ENCODE measurements around the gene LMAN1L. TPM values are rescaled to one million over a fixed set of nuclear protein-coding genes. Genes with fewer than 3 reads are reported as not detected.
A peak's percentile ranks its signal among the peaks of the same experiment; 100 is the strongest.

The LMAN1L gene
- total RNA-seq, 1 experiment from 2014 or later: not detected

DNA sequence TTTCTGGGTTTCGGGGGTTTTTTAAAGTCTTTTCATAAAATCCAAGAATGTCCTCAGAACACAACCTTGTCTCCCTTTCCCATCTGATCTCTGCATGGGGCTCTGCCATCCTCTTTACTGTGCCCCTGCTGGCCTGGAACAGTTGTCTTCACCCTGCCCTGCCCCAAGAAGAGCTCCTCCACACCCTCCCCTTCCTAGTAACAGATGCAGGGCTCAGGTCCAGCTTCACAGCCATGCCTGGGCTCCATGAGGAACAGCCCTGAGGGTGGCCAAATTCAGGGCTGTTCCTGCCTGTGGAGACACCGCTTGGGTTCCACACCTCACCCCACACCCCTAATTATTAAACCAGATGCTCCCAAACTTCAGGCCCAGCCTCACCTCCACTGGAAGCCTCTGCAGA, 43.2 kb downstream of the LMAN1L start:
- no peak overlapping the region for H3K4me2 ChIP-seq (ENCODE audit: low read length)
- no peak overlapping the region for H2AFZ ChIP-seq (ENCODE audit: low read length)
- H3K9ac ChIP-seq (ENCODE audit: low read length): no peak overlapping the region
- H3K27ac ChIP-seq (ENCODE audit: low read length): no peak overlapping the region
- ATAC-seq: no peak
- peaks cover 4% of the 10 kb centered on the region; the same call in 1 of the 2 replicates for H3K36me3 ChIP-seq (ENCODE audit: low read depth, low read length)
- no peaks in the 10 kb centered on the region for H3K27me3 ChIP-seq (ENCODE audit: low read length)
- no peak for TF ChIP-seq EZH2phosphoT487 (IDR thresholded peaks at IDR 0.05; ENCODE audit: borderline replicate concordance, low read length)
- TF ChIP-seq, protein P1, sequence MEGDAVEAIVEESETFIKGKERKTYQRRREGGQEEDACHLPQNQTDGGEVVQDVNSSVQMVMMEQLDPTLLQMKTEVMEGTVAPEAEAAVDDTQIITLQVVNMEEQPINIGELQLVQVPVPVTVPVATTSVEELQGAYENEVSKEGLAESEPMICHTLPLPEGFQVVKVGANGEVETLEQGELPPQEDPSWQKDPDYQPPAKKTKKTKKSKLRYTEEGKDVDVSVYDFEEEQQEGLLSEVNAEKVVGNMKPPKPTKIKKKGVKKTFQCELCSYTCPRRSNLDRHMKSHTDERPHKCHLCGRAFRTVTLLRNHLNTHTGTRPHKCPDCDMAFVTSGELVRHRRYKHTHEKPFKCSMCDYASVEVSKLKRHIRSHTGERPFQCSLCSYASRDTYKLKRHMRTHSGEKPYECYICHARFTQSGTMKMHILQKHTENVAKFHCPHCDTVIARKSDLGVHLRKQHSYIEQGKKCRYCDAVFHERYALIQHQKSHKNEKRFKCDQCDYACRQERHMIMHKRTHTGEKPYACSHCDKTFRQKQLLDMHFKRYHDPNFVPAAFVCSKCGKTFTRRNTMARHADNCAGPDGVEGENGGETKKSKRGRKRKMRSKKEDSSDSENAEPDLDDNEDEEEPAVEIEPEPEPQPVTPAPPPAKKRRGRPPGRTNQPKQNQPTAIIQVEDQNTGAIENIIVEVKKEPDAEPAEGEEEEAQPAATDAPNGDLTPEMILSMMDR (conservative IDR thresholded peaks at IDR 0.05; ENCODE audit: low read depth, low read length): no peak
- POLR2A ChIA-PET (ENCODE audit: unreplicated experiment): no interaction called here
- no peaks in the 10 kb centered on the region for H3F3A ChIP-seq (ENCODE audit: low read length, unreplicated experiment)
- BruUV-seq (replicated peaks): no TSS peak
- no peak for DNase-seq
- H4K20me1 ChIP-seq (ENCODE audit: low read length): no peaks in the 10 kb centered on the region
- intact Hi-C loops (cut with micrococcal nuclease): no loop called here
- no peak overlapping the region for H3K4me3 ChIP-seq (ENCODE audit: low read length)
- no peaks in the 10 kb centered on the region for H3K9me2 ChIP-seq (replicated peaks; ENCODE audit: low read length)
- CTCF ChIA-PET: no interaction called here
- H3K79me2 ChIP-seq (ENCODE audit: low read length): peaks cover 17% of the 10 kb centered on the region
- H3K9me3 ChIP-seq (ENCODE audit: low read length): no peaks in the 10 kb centered on the region
- peaks cover 11% of the 10 kb centered on the region for H3K4me1 ChIP-seq (ENCODE audit: insufficient read depth, low read length)

- Histone ChIP-seq H3K4me2 (ENCODE audit: low read length) (no peak overlapping the region), H3K27me3 (ENCODE audit: low read length) (no peaks in the 10 kb centered on the region), H4K20me1 (ENCODE audit: low read length) (no peaks in the 10 kb centered on the region), H3K9ac (ENCODE audit: low read length) (no peak overlapping the region), H2AFZ (ENCODE audit: low read length) (no peak overlapping the region), H3K9me3 (ENCODE audit: low read length) (no peaks in the 10 kb centered on the region), H3K4me1 (ENCODE audit: insufficient read depth, low read length) (peaks cover 11% of the 10 kb centered on the region), H3K79me2 (ENCODE audit: low read length) (peaks cover 22% of the 10 kb centered on the region), H3K36me3 (ENCODE audit: low read depth, low read length) (peaks cover 3% of the 10 kb centered on the region; the same call in 1 of the 2 replicates), H3F3A (ENCODE audit: low read length, unreplicated experiment) (no peaks in the 10 kb centered on the region), H3K9me2 (replicated peaks; ENCODE audit: low read length) (no peaks in the 10 kb centered on the region), H3K27ac (ENCODE audit: low read length) (no peak overlapping the region), H3K4me3 (ENCODE audit: low read length) (no peak overlapping the region)
- ChIA-PET POLR2A (ENCODE audit: unreplicated experiment) (no interaction called here), CTCF (no interaction called here)
- no TSS peak for BruUV-seq (replicated peaks)
- TF ChIP-seq, protein P1 (conservative IDR thresholded peaks at IDR 0.05; ENCODE audit: low read depth, low read length): no peak
- TF ChIP-seq EZH2 (IDR thresholded peaks at IDR 0.05; ENCODE audit: low read length, unreplicated experiment) (no peak), EZH2phosphoT487 (IDR thresholded peaks at IDR 0.05; ENCODE audit: borderline replicate concordance, low read length) (no peak)
- intact Hi-C loops (cut with micrococcal nuclease): no loop called here
- ATAC-seq (no peak), DNase-seq (no peak)
These were observed 43.9 kb downstream of the LMAN1L start for GRCh38 chr15:74856537-74856936.

GRCh38 chr15:74857082-74857655, 44.5 kb downstream of the LMAN1L start:
- Histone ChIP-seq H3F3A (ENCODE audit: low read length, unreplicated experiment) (no peaks in the 10 kb centered on the region), H3K27me3 (ENCODE audit: low read length) (no peaks in the 10 kb centered on the region), H4K20me1 (ENCODE audit: low read length) (no peaks in the 10 kb centered on the region), H2AFZ (ENCODE audit: low read length) (no peak overlapping the region), H3K9ac (ENCODE audit: low read length) (no peak overlapping the region), H3K9me3 (ENCODE audit: low read length) (no peaks in the 10 kb centered on the region), H3K4me3 (ENCODE audit: low read length) (no peak overlapping the region), H3K4me1 (ENCODE audit: insufficient read depth, low read length) (peaks cover 11% of the 10 kb centered on the region), H3K4me2 (ENCODE audit: low read length) (no peak overlapping the region), H3K36me3 (ENCODE audit: low read depth, low read length) (no peaks in the 10 kb centered on the region), H3K27ac (ENCODE audit: low read length) (no peak overlapping the region), H3K79me2 (ENCODE audit: low read length) (peaks cover 22% of the 10 kb centered on the region), H3K9me2 (replicated peaks; ENCODE audit: low read length) (no peaks in the 10 kb centered on the region)
- ChIA-PET CTCF (no interaction called here), POLR2A (ENCODE audit: unreplicated experiment) (no interaction called here)
- DNase-seq (peak; percentile 28), ATAC-seq (no peak)
- TF ChIP-seq EZH2 (IDR thresholded peaks at IDR 0.05; ENCODE audit: low read length, unreplicated experiment) (no peak), EZH2phosphoT487 (IDR thresholded peaks at IDR 0.05; ENCODE audit: borderline replicate concordance, low read length) (no peak)
- TF ChIP-seq, protein P1 (conservative IDR thresholded peaks at IDR 0.05; ENCODE audit: low read depth, low read length): no peak
- no TSS peak for BruUV-seq (replicated peaks)
- intact Hi-C loops (cut with micrococcal nuclease): no loop called here

Measured in PC-3 (cell line).